ENCODE measurements around the gene EIF2B2. TPM values are rescaled to one million over a fixed set of nuclear protein-coding genes. Genes with fewer than 3 reads are reported as not detected.
A peak's percentile ranks its signal among the peaks of the same experiment; 100 is the strongest.

Gene EIF2B2
- total and polyA plus RNA-seq, 2 of the 13 experiments (the other 11 are each of a cell fraction or from before 2014, with no cell fraction given): 54.4 to 78.6 TPM

- TF ChIP-seq ZNF800 (CRISPR knock-in tag; IDR thresholded peaks at IDR 0.05) (no peak), SP1 (IDR thresholded peaks at IDR 0.05) (no peak), SP1 (CRISPR knock-in tag; IDR thresholded peaks at IDR 0.05) (no peak), RFXANK (CRISPR knock-in tag; IDR thresholded peaks at IDR 0.05) (peak; percentile 32; the same call in 1 of the 2 replicates), ZSCAN9 (CRISPR knock-in tag; IDR thresholded peaks at IDR 0.05; ENCODE audit: borderline replicate concordance) (peak; percentile 50; the same call in 1 of the 2 replicates), RBM39 (IDR thresholded peaks at IDR 0.05; ENCODE audit: low read depth, low read length, poor library complexity, severe bottlenecking) (no peak), ZNF432 (CRISPR knock-in tag; IDR thresholded peaks at IDR 0.05; ENCODE audit: borderline replicate concordance) (no peak), HOXA9 (CRISPR knock-in tag; IDR thresholded peaks at IDR 0.05; ENCODE audit: borderline replicate concordance) (no peak), ZFP36L1 (CRISPR knock-in tag; IDR thresholded peaks at IDR 0.05) (no peak), POLR2G (IDR thresholded peaks at IDR 0.05; ENCODE audit: low read depth, low read length) (peak; percentile 87), TMF1 (CRISPR knock-in tag; IDR thresholded peaks at IDR 0.05; ENCODE audit: low read depth) (no peak), IKZF4 (CRISPR knock-in tag; IDR thresholded peaks at IDR 0.05; ENCODE audit: borderline replicate concordance, low read depth, not compliant biosample characterization) (no peak), HIVEP1 (CRISPR knock-in tag; IDR thresholded peaks at IDR 0.05) (no peak), GZF1 (CRISPR knock-in tag; IDR thresholded peaks at IDR 0.05) (0 out of 2 replicates have a peak, but pooled peaks have one; percentile 62), ZNF550 (CRISPR knock-in tag; IDR thresholded peaks at IDR 0.05; ENCODE audit: borderline replicate concordance) (peak; percentile 90; the same call in 1 of the 2 replicates), ZNF678 (CRISPR knock-in tag; IDR thresholded peaks at IDR 0.05) (no peak), ZNF512 (CRISPR knock-in tag; IDR thresholded peaks at IDR 0.05) (no peak), EEA1 (CRISPR knock-in tag; IDR thresholded peaks at IDR 0.05; ENCODE audit: borderline replicate concordance) (peak; percentile 86; the same call in 1 of the 2 replicates), BRCA1 (CRISPR knock-in tag; IDR thresholded peaks at IDR 0.05) (no peak), MIXL1 (CRISPR knock-in tag; IDR thresholded peaks at IDR 0.05) (peak; percentile 28; the same call in 1 of the 2 replicates)
- TF ChIP-seq, protein P1, sequence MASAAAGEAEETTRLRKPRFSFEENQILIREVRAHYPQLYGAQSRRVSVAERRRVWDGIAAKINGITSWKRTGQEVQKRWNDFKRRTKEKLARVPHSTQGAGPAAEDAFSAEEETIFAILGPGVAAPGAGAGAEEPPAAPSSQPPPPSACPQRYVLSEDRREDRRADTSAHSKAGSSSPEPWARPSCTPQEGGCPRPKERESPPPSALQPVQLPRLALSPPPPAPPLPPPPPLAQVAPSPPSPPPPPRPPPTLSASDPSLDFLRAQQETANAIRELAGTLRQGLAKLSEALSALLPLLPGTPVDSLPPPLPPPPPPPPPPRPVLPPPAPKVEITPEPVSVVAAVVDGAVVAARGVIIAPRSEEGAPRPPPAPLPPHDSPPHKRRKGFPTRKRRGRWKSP (CRISPR knock-in tag; IDR thresholded peaks at IDR 0.05): 0 out of 2 replicates have a peak, but pooled peaks have one; percentile 39
- TF ChIP-seq, protein P2, sequence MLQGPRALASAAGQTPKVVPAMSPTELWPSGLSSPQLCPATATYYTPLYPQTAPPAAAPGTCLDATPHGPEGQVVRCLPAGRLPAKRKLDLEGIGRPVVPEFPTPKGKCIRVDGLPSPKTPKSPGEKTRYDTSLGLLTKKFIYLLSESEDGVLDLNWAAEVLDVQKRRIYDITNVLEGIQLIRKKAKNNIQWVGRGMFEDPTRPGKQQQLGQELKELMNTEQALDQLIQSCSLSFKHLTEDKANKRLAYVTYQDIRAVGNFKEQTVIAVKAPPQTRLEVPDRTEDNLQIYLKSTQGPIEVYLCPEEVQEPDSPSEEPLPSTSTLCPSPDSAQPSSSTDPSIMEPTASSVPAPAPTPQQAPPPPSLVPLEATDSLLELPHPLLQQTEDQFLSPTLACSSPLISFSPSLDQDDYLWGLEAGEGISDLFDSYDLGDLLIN (CRISPR knock-in tag; IDR thresholded peaks at IDR 0.05; ENCODE audit: borderline replicate concordance): peak; percentile 58; the same call in 1 of the 2 replicates
- TF ChIP-seq, protein P3, sequence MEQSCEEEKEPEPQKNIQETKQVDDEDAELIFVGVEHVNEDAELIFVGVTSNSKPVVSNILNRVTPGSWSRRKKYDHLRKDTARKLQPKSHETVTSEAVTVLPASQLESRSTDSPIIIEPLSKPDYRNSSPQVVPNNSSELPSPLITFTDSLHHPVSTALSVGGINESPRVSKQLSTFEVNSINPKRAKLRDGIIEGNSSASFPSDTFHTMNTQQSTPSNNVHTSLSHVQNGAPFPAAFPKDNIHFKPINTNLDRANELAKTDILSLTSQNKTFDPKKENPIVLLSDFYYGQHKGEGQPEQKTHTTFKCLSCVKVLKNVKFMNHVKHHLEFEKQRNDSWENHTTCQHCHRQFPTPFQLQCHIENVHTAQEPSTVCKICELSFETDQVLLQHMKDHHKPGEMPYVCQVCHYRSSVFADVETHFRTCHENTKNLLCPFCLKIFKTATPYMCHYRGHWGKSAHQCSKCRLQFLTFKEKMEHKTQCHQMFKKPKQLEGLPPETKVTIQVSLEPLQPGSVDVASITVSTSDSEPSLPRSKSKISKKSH (CRISPR knock-in tag; IDR thresholded peaks at IDR 0.05; ENCODE audit: borderline replicate concordance): peak; percentile 52; the same call in 1 of the 2 replicates
These were observed 48.3 kb downstream of the EIF2B2 start, which contains the start of gene MLH3 (continued) for GRCh38 chr14:75050852-75051555.

Data from HepG2 (cell line).